GM12878 (cell line): ENCODE measurements around the gene NKX2-3. TPM values are rescaled to one million over a fixed set of nuclear protein-coding genes. Genes with fewer than 3 reads are reported as not detected.

ENCODE experiments used
- ATAC-seq: fragments of 200-7000 bp; cut with Tn5 transposase; 3 replicates; pipeline ENCODE4 v1.9.1; 2020; ENCODE audit warnings: mild to moderate bottlenecking, moderate library complexity
- BruUV-seq: library from RNA; stranded (reverse); fragments of 400-500 nt; replicated peaks from 2 replicates; lab custom pipeline; 2021; lab: Mats Ljungman, UMichigan
- CTCF ChIA-PET: fragments of 300-600 bp; sonication (Branson Sonifier 250); formaldehyde crosslinking; extraction: SDS; loops from one replicate; lab custom pipeline; 2021; ENCODE audit warnings: inconsistent platforms; lab: Yijun Ruan, JAX
- POLR2A ChIA-PET: fragments of 350-600 bp; formaldehyde crosslinking; extraction: SDS; loops from one replicate; lab custom pipeline; 2021; ENCODE audit warnings: inconsistent platforms; lab: Charles Lee
- RAD21 ChIA-PET: fragments of 300-600 bp; sonication (Branson Sonifier 250); formaldehyde crosslinking; loops from one replicate; lab custom pipeline; 2023; ENCODE audit warnings: antibody characterized with exemption; ENCODE audit not compliant: unreplicated experiment; lab: Charles Lee
- SMC1A ChIA-PET: fragments of 300-600 bp; sonication (Branson Sonifier 250); formaldehyde crosslinking; loops from one replicate; lab custom pipeline; 2023; ENCODE audit not compliant: unreplicated experiment, uncharacterized antibody; lab: Charles Lee
- DNase-seq: peaks from one replicate; pipeline ENCODE4 v3.0.0-alpha.2; 2011; ENCODE audit warnings: low read depth, low spot score
- FAIRE-seq: peaks from 3 replicates; lab custom pipeline; 2011; peaks lifted over from hg19 to GRCh38; lab: Jason Lieb, UNC
- H2AFZ ChIP-seq: 2 replicates; pipeline ENCODE4 v1.6.0; 2011; ENCODE audit warnings: low read depth, low read length, control low read depth; ENCODE audit not compliant: control insufficient read depth
- H3K27ac ChIP-seq: 2 replicates; pipeline ENCODE4 v1.5.1; 2011; ENCODE audit warnings: control low read depth; ENCODE audit not compliant: control insufficient read depth, insufficient read depth
- H3K27me3 ChIP-seq, 2 experiments: replicated peaks in 1 of 2; 2 replicates each; pipeline versions ENCODE4 v1.6.0 to v1.6.1; 2011; ENCODE audit warnings: low read length in 1 of 2; ENCODE audit not compliant: control insufficient read depth in 2 of 2, insufficient read depth in 2 of 2
- H3K36me3 ChIP-seq, 2 experiments: 2 replicates each; pipeline ENCODE4 v1.5.1; 2011; ENCODE audit warnings: low read length in 1 of 2; ENCODE audit not compliant: control insufficient read depth in 2 of 2, insufficient read depth in 2 of 2
- H3K4me1 ChIP-seq: 2 replicates; pipeline ENCODE4 v1.6.1; 2011; ENCODE audit warnings: mild to moderate bottlenecking, low read length, moderate library complexity, mixed read lengths; ENCODE audit not compliant: control insufficient read depth, insufficient read depth
- H3K4me2 ChIP-seq: 2 replicates; pipeline ENCODE4 v1.6.0; 2011; ENCODE audit warnings: control low read depth; ENCODE audit not compliant: control insufficient read depth, insufficient read depth
- H3K4me3 ChIP-seq: fragments of 200-600 bp; sonication (generic); 2 replicates; pipeline ENCODE4 v1.5.1; 2016
- H3K79me2 ChIP-seq: 2 replicates; pipeline ENCODE4 v1.6.0; 2011; ENCODE audit warnings: low read length; ENCODE audit not compliant: control insufficient read depth, insufficient read depth
- H3K9ac ChIP-seq: 2 replicates; pipeline ENCODE4 v1.8.0; 2011; ENCODE audit warnings: low read length, control low read depth, mixed read lengths; ENCODE audit not compliant: control insufficient read depth, insufficient read depth
- H3K9me3 ChIP-seq: replicated peaks from 3 replicates; pipeline ENCODE4 v1.5.1; 2011; ENCODE audit warnings: mild to moderate bottlenecking, low read length; ENCODE audit not compliant: control insufficient read depth, insufficient read depth
- H4K20me1 ChIP-seq: 2 replicates; pipeline ENCODE4 v1.6.0; 2011; ENCODE audit not compliant: control insufficient read depth, insufficient read depth
- BCL11A ChIP-seq: IDR thresholded peaks from 2 replicates; pipeline ENCODE4 v1.6.1; 2011; ENCODE audit warnings: low read depth, low read length
- ELK1 ChIP-seq: IDR thresholded peaks from 2 replicates; pipeline ENCODE4 v1.6.1; 2012; ENCODE audit warnings: low read depth, low read length, improper control_type of control experiment
- JUNB ChIP-seq: IDR thresholded peaks from 2 replicates; pipeline ENCODE4 v1.6.1; 2016; ENCODE audit warnings: antibody characterized with exemption, mild to moderate bottlenecking
- JUND ChIP-seq: IDR thresholded peaks from 2 replicates; pipeline ENCODE4 v1.6.1; 2012; ENCODE audit warnings: low read depth, mild to moderate bottlenecking, low read length, improper control_type of control experiment, moderate library complexity
- KLF5 ChIP-seq: fragments of 450-650 bp; IDR thresholded peaks from 2 replicates; pipeline ENCODE4 v1.6.1; 2014; ENCODE audit warnings: mild to moderate bottlenecking; ENCODE audit not compliant: partially characterized antibody
- NFXL1 ChIP-seq: fragments of 450-650 bp; IDR thresholded peaks from 2 replicates; pipeline ENCODE4 v1.6.1; 2017; ENCODE audit warnings: antibody characterized with exemption, mild to moderate bottlenecking, borderline replicate concordance
- POLR2AphosphoS2 ChIP-seq: IDR thresholded peaks from 2 replicates; pipeline ENCODE4 v1.6.1; 2011; ENCODE audit warnings: low read depth, mild to moderate bottlenecking, low read length, improper control_type of control experiment, moderate library complexity
- RCOR1 ChIP-seq: conservative IDR thresholded peaks from 2 replicates; pipeline ENCODE4 v1.6.1; 2012; ENCODE audit warnings: low read depth, low read length, improper control_type of control experiment
- RUNX3 ChIP-seq: IDR thresholded peaks from 2 replicates; pipeline ENCODE4 v1.6.1; 2012; ENCODE audit warnings: low read length, inconsistent platforms
- SIN3A ChIP-seq: IDR thresholded peaks from 2 replicates; pipeline ENCODE4 v1.6.1; 2012; ENCODE audit warnings: low read depth, low read length, improper control_type of control experiment
- ZBED1 ChIP-seq: IDR thresholded peaks from 2 replicates; pipeline ENCODE4 v1.6.1; 2016; ENCODE audit warnings: borderline replicate concordance
- WGBS: methylation state at CpG from one replicate; pipeline ENCODE4 v1.1.6; 2016; ENCODE audit warnings: low lambda C conversion rate; ENCODE audit not compliant: insufficient replicate concordance, insufficient coverage; ENCODE audit errors: missing lambda C conversion rate; 5-methylcytosine and 5-hydroxymethylcytosine counted together
- in situ Hi-C: fragments of 300-500 bp; cut with MboI; formaldehyde crosslinking; loops from 9 replicates; pipeline ENCODE4 v1.14.3; 2018; ENCODE audit warnings: mixed read lengths
- intact Hi-C: fragments of 100-400 bp; cut with micrococcal nuclease; formaldehyde crosslinking; loops from one replicate; pipeline ENCODE4 v1.14.2; 2022; ENCODE audit not compliant: unreplicated experiment
- polyA plus RNA-seq, 11 experiments: library from polyadenylated mRNA; depleted of rRNA in 4 of 11; unstranded in 6 of 11; stranded (reverse) in 5 of 11; fragments of >200 nt; fragmentation: Nextera tagmentation in 4 of 11; fragmentation: Illumina TruSeq in 1 of 11; extraction: Ambion mirVana in 4 of 11; extraction: Trizol in 1 of 11; gene quantifications; 1 replicate in 1 of 11; 2 replicates in 10 of 11; pipeline versions ENCODE4 v1.2.1 to v1.2.3, GENCODE V29; 2011 to 2016; ENCODE audit warnings: inconsistent platforms in 2 of 11, missing spikeins in 2 of 11, low read depth in 1 of 11
- total RNA-seq, 4 experiments: library from RNA; depleted of rRNA in 3 of 4; stranded (reverse); fragments of >200 nt in 3 of 4; fragmentation: Illumina TruSeq in 1 of 4; extraction: Trizol in 1 of 4; gene quantifications; 2 replicates each; pipeline versions ENCODE4 v1.2.1 to v1.2.3, GENCODE V29; 2013 to 2021

Gene NKX2-3
- total and polyA plus RNA-seq, 10 of the 15 experiments (the other 5 are each of a cell fraction or from before 2014, with no cell fraction given): not detected

GRCh38 chr10:99520040-99520846 lies 12.5 kb upstream of the NKX2-3 start:
- no peak overlapping the region for H3K4me2 ChIP-seq

More at GRCh38 chr10:99520040-99520846, 12.5 kb upstream of the NKX2-3 start:
- in situ Hi-C loops: no loop called here
- H3K9ac ChIP-seq: no peak overlapping the region
- no peaks in the 10 kb centered on the region for H3K4me1 ChIP-seq
- DNase-seq (no peak), FAIRE-seq (no peak), ATAC-seq (no peak)
- ChIA-PET RAD21 (no interaction called here), POLR2A (no interaction called here), CTCF (no interaction called here), SMC1A (no interaction called here)
- H3K79me2 ChIP-seq: no peaks in the 10 kb centered on the region
- no peak overlapping the region for H2AFZ ChIP-seq
- H3K27ac ChIP-seq: no peak overlapping the region
- H3K9me3 ChIP-seq: no peaks in the 10 kb centered on the region
- H3K27me3 ChIP-seq: peaks cover 0 to 2% of the 10 kb centered on the region in 2 experiments; a peak in 2 of 4 replicates
- TF ChIP-seq JUNB (no peak), RUNX3 (no peak), POLR2AphosphoS2 (no peak), SIN3A (no peak), NFXL1 (no peak), BCL11A (no peak), ZBED1 (no peak), ELK1 (no peak), JUND (no peak), RCOR1 (no peak), KLF5 (no peak)
- H3K4me3 ChIP-seq: no peak overlapping the region
- no peaks in the 10 kb centered on the region for H3K36me3 ChIP-seq
- 25% methylated on average over 48 of the region's 48 CpGs for WGBS
- intact Hi-C loops: no loop called here
- BruUV-seq: no TSS peak
- no peaks in the 10 kb centered on the region for H4K20me1 ChIP-seq
